IPS DF 4.7 (cell line): ENCODE measurements around the gene ADAMTSL2.

Experiments used
- DNase-seq: peaks from one replicate; pipeline ENCODE4 v3.0.0-alpha.2; 2013; ENCODE audit warnings: low spot score; ENCODE audit errors: extremely low read depth

The ADAMTSL2 gene

GRCh38 chr9:133534346-133535291, at the start of gene ADAMTSL2:
Gene ADAMTSL2, plus strand, starts transcription at chr9:133534704. Its CDS starts 2,009 bp downstream, at chr9:133536713.
- DNase-seq, result no peak

GRCh38 chr9:133485531-133486260, 48.8 kb upstream of the ADAMTSL2 start:
- no peak for DNase-seq

- DNase-seq, result no peak
Observed at GRCh38 chr9:133487331-133487725, 47.2 kb upstream of the ADAMTSL2 start.

- no peak for DNase-seq
Observed at GRCh38 chr9:133488686-133489252, 45.7 kb upstream of the ADAMTSL2 start.

- no peak for DNase-seq
Observed at GRCh38 chr9:133489253-133490190, 45.0 kb upstream of the ADAMTSL2 start.

GRCh38 chr9:133490201-133490681, 44.3 kb upstream of the ADAMTSL2 start:
- DNase-seq, result no peak

- DNase-seq, result no peak
Observed at GRCh38 chr9:133490865-133491655, 43.4 kb upstream of the ADAMTSL2 start.

GRCh38 chr9:133491656-133491925, 42.9 kb upstream of the ADAMTSL2 start:
- no peak for DNase-seq

GRCh38 chr9:133492061-133493021, 42.2 kb upstream of the ADAMTSL2 start:
- no peak for DNase-seq

- no peak for DNase-seq
Observed at GRCh38 chr9:133493428-133493827, 41.1 kb upstream of the ADAMTSL2 start.

- DNase-seq, result no peak
Observed at GRCh38 chr9:133493845-133494540, 40.5 kb upstream of the ADAMTSL2 start.

GRCh38 chr9:133494636-133495326, 39.7 kb upstream of the ADAMTSL2 start:
- DNase-seq, result no peak

GRCh38 chr9:133495327-133496293, 38.9 kb upstream of the ADAMTSL2 start:
- DNase-seq, result no peak

- no peak for DNase-seq
Observed at GRCh38 chr9:133496861-133497842, 37.4 kb upstream of the ADAMTSL2 start.

- no peak for DNase-seq
Observed at GRCh38 chr9:133499132-133499891, 35.2 kb upstream of the ADAMTSL2 start.
